Activated T-helper 1 cell treated with Interleukin-2 at 50 U/mL for 16 hours (primary cell): ENCODE measurements around the gene INO80.

ENCODE experiments used
- DNase-seq: peaks from one replicate; pipeline ENCODE4 v3.0.0-alpha.2; 2020; ENCODE audit warnings: low read depth

INO80 gene

DNA sequence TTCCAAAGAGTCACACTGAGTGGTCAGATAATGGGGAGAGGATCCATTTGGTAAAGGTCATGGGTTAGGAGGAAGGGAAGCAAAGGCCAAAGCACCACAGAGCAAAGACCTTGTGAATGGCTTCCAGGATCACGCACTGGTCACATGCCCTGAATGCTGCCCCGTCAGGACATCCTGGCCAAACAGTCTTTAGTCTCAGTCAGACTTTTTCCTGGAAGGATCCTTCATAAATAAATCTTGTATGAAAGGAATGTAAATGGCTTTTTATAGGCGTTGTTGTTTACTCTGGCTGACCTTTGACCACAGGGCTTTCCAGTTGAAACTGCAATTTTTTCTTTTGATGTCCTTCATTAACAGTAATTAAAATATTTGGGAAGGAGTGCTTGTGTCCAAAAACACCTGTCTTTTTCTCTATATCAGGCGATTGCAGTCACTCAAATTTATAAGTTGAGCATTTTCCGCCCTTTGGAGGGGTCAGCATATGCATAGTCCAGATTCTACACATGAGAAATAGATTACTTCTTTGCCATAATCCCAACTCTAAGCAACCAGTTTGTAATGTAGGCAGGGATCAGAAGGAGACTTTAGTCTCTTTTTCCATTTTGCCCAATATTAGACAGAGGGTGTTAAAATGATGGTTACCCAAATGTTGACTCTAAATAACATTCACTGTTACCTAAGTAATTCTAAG lies 114.4 kb downstream of the INO80 start:
- no peak for DNase-seq

DNA sequence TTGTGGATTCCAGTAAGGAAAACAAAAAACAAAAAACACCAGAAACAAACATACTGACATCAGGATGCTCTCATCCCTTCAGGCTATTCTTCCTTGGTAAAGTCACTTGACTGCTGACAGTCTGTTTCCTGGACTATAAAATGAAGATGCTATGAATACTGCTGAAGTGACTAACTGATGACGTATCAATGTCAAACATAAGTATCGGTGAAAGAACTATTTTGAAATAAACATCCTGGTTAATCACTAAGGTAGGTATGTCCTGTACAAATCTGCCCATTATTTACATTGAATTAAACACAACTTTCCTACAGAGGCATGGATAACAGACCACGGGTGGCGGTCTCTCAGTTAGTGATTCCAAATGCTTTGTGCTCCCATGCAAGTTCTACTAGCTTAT lies 116.9 kb downstream of the INO80 start:
- DNase-seq = no peak

DNA sequence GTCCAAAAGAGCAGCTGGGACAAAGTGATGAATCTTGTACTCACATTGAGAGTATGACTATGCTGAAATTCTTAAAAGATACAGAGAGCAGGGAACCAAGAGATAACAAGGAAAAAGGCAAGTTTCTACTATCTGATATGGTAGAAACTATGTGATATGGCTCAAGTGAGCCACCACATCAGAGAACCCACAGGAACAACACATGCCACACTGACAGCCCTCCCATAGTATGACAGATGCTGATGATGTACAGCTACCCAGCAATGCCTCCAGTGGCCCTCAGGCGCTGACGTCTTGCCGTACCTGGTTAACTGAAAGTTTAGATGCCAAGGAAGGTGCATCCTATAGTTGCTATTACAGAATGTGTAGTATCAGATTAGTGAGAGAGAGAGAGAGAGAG lies 120.4 kb downstream of the INO80 start:
- no peak for DNase-seq

DNA sequence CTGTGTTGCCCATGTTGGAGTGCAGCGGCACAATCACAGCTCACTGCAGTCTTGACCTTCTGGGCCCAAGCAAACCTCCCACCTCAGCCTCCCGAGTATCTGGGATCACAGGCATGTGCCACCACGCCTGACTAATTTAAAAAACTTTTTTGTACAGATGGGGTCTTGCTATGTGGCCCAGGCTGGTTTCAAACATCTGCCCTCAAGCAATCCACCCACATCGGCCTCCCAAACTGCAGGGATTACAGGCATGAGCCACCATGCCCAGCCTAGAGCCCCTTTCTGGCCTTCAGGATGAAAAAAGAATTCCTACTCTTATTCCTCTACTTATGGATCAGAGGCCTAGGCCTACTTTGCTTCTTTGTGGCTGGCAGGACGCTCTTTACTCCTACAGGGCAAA lies 123.3 kb downstream of the INO80 start:
- no peak for DNase-seq

DNA sequence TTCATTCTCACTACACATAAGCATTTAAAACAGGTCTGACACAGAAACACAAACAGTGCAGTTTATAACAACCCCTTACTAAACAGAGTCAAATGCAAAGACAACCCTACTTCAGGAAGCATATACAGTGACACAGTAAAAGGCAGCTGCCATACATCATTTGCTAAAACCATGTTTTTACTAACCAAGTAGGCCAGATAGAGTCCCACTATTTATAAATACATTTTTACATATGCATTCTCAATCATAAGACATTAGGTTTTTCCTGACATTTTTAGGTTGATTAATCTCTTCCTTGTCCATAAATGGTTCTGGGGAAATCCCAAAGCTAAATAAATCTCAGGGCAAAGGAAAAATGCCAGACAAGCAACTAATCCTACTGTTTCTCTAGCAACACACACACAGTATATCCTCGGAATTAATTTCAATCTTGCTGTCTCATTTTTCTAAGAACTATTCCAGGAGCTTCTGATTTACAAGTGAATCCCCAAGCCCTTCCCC lies 123.8 kb downstream of the INO80 start:
- DNase-seq = no peak

DNA sequence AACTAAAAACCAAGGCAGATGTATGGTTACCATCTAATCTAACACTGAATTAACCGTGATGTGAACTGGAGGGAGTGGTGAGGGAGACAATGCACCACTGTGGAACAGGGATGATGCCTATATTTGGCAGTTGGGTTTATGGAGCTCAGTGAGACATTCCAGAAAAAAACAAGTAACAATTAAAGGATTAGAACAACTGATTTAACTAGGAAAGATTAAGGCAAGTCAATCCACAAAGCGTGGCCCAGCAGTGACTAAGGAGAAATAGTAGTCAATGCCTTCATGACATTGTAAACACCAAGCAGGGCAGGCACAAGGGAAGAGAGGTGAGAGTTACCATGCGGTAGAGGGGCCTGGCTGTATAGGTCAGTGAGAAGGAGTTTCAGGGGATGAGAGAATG lies 124.7 kb downstream of the INO80 start:
- no peak for DNase-seq

DNA sequence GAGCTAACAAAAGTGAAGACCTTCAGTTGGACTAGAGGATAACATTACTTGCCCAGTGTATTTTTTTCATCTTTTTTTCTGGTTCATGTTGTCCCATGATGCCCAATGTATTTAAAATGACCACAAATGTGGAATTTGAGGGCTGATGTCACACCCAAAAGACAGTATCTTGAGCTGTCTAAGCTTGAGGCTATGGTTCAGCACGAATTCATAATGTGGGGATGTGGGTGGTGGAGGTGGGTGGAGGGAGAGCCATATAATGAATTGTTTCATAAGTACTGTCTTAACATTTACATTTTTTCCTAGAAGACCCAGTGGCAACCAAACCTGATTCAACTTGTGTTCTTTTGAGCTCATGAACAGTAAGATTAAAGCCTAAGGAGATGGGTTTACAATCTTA lies 125.3 kb downstream of the INO80 start:
- DNase-seq = no peak

DNA sequence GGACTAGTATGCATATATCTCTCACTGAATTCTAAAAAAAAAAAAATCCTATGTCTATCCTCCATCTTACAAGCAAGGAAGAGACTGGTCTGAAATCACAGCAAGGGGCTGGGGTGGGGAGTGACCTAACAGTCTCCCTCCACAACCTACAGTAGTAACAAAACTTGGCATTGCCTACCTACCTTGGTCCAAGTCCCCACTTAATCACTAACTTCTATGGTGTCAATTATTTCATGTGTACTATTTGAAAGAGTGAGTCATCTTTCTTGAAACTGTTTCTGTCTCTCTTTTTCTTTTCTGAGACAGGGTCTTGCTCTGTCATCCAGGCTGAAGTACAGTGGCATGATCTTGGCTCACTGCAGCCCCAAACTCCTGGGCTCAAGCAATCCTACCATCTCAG lies 126.0 kb downstream of the INO80 start:
- no peak for DNase-seq

DNA sequence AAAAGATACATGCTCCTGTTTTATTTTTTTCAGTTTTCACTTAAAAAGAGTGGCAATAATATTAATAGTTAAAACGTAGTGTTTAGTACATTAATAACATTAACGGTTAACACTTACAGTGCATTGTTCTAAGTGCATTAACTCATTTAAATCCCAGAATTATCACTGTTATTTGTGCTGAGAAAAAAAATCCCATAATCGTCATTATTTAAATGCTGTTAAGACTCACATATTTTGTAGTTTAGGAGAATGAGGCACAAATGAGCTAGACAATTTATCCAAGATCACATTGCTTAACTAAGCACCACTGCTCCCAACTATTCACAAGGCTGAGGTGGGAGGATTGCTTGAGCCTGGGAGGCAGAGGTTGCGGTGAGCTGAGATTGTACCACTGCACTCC lies 127.9 kb downstream of the INO80 start:
- DNase-seq = no peak

DNA sequence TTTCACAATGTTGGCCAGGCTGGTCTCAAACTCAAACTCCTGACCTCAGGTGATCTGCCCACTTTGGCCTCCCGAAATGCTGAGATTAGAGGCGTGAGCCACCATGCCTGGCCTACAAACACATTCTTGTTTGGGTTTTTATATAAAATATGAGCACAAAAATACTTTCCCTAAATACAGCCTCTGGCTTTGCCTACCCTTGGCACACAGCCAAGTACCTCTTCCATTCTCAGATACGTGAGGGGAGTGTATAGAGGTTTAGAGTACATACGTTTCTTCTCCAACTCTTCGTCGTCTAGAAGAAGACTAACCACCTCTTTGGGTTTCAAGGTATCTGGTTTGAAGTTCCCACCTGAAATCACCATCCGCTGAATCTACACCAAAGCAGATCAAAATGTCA lies 129.3 kb downstream of the INO80 start:
- DNase-seq = no peak

DNA sequence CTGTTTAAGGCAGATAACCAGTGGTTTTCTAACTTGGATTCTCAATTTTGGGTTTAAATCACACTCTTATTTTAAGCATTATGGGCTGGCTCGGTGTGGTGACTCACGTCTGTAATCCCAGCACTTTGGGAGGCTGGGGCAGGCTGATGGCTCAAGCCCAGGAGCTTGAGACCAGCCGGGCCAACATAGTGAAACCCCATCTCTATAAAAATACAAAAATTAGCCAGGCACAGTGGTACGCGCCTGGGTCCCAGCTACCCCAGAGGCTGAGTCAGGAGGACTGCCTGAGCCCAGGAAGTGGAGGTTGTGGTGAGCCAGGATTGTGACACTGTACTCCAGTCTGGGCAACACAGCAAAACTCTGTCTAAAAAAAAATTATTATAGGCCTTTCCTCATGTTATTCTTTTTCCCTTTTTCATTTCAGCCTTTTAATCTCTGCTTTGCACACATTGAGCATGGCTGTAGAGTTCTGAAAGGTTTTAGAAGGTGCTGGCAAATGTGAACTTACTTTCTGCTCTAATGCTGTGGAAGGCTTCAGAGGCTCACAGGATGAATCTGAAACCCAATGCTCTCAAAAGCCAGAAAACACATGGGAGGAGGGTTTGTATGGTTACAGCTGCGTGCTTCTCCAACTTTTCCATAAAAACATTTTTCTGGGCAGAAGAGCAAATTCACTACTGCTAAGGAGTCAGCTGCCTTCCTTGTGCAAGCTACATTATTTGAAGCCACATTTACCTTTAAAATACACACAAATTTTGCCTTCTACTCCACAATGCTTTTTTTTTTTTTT lies 130.3 kb downstream of the INO80 start:
- DNase-seq = no peak

DNA sequence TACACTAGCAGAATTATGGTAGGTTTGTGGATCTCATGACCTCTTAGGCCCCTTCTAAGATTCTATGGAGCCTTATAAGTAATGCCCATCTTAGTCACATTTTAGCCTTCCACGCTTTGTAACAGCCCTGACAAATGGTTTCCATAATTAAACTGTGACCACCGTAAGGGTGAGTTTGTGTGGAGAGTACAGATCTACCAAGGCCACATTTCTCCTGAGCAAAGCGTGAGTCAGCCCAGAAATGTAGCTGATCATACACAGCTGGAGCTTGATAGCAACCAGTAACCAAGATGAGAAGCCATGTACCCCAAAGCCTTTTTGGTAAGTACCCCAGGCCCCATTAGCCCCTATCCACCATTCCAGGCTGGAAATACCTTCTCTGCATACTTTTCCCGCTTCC lies 131.1 kb downstream of the INO80 start:
- no peak for DNase-seq

DNA sequence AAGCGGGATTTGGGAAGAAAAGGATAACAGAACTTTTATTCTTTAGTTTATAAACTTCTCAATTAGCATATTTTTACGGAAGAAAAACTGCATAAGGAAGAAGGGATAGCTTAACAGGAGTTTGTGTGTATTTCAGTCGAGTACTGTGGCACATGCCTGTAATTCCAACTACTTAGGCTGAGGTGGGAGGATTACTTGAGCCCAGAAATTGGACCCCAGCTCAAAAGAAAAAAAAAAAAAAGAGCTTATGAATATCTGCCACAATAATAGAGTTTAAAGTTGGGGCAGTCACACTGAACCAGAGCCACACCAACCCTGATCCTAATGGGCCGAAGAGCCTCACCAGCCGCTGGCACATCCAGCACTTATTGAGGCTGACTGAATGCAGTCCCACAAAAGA lies 131.7 kb downstream of the INO80 start:
- DNase-seq = no peak

DNA sequence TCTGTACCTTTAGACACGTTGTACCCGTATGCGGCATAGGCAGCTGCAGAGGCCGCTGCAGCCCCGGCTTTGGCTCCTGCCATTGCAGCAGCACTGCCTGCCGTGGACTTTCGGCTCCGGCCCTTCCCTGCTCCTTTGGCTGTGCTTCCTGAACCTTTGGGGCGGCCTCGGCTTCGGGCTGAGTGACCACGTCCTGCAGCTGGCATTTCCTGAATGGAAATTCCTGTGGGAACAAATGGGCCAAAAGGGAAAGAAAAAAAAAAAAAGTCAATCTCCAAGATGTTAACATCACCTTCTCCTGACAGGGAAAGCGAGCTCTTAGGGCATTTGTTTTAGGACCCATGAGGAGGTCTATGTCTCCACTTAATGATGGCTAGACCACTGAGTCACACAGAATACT lies 133.2 kb downstream of the INO80 start:
- DNase-seq = no peak

DNA sequence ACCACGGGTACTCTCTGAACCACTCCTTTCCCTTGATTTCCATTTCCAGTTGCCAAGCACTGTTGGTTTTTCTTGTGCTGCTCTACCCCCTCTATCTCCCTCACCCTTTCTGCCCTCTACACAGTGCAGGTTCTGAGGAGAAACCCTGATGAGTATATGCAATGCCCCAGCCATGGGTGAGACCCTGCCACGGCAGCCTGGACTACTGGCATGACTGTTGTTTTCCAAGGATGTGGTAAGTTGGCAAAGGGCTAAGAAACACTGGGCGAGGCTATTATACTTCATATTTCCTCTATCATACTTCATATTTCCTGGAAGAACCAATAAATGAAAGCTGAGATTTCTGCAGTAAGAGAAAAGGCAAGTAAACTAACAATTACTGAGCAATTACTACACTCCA lies 134.9 kb downstream of the INO80 start:
- no peak for DNase-seq

DNA sequence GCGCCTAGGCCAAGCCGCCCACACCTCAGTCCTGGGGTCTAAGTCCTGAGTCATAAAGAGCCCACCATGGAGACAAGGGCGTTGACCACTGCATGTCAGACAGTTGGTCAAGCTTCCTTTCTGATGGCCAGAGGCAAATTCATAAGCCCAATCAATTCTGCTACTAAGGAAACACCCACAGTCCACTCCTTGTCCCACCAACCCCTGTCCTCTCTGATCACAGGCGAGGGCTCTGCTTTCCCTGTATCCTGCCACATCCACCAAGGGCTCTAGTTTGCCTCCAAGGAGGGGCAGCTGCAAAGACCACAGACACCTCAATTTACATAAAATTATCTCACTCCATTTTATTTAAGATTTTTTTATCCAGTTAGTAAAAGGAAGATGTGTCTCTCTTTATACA lies 137.5 kb downstream of the INO80 start:
- no peak for DNase-seq

DNA sequence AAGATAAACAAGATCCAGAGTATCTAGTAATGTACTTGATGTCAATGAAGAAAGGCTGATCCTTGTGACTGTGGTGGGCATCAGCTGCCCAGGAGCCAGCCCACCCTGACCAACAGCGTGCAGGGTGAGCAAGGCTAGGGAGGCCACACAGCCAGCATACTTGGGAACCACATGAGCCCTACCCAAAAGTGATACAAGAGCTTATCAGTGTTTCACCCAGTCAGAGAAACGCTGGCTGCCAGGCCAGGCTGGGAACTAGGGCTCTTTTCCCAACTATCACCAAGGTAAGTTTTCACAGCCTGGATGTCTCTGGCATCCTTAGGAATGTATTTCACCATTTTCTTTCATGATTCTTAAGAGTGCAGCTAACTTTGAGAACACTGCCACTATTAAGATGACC lies 137.9 kb downstream of the INO80 start:
- DNase-seq = no peak

DNA sequence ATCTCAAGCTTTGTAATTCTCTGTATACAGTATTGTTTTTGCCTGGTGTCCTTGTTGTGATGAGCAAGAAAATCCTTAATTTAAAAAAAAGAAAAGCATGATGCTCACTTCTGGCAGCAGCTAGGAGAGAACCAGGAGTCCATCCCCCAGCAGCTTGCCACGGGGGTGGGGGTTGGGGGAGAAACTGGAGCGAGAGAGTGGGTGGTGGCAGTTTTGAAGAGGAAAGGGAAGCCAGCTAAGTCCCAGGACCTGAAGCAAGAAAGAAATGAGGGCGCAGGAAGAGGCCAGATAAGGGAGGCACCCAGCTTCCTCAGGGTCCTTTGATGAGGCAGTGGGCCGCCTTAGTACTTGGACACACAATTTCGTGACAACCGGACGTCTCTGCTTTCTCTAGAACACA lies 139.3 kb downstream of the INO80 start:
- no peak for DNase-seq

DNA sequence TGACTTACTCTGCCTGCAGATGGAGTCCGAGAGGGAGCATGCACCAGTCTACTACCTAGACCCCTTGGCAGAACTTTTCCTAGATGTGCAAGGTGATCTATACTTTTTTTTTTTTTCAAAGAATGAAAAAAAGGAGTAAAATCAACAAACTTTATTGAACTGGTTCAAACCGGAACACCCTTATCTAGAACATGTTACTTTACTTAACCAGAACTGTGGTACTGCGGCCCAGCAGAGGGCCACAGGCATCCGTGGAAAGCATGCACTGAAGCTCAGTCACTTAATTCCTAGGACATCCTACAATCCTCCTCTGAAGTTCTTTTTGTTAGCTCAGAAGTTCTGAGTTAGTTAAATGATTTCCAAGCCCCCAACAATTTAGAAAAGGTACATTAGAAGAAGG lies 141.2 kb downstream of the INO80 start:
- DNase-seq = no peak

DNA sequence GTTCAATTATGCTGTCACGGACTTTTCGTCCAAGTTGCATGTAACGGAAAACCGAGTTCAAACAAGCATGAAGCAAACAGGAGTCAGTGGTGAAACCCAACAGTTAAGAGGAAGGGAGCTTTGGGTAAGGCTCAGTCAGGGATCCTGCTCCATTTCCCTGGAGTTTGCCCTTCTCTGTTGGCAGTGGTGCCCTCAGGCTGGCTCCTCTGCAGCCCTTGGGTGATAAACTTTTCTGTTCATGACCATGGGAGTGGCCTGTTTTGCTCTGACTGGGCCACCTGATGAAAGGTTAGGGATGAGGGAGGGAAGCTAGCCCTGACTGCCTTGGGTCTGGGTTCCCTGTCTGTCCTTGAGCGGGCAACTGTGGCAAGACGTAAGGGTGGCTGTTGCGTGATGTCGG lies 146.7 kb downstream of the INO80 start:
- DNase-seq = no peak

DNA sequence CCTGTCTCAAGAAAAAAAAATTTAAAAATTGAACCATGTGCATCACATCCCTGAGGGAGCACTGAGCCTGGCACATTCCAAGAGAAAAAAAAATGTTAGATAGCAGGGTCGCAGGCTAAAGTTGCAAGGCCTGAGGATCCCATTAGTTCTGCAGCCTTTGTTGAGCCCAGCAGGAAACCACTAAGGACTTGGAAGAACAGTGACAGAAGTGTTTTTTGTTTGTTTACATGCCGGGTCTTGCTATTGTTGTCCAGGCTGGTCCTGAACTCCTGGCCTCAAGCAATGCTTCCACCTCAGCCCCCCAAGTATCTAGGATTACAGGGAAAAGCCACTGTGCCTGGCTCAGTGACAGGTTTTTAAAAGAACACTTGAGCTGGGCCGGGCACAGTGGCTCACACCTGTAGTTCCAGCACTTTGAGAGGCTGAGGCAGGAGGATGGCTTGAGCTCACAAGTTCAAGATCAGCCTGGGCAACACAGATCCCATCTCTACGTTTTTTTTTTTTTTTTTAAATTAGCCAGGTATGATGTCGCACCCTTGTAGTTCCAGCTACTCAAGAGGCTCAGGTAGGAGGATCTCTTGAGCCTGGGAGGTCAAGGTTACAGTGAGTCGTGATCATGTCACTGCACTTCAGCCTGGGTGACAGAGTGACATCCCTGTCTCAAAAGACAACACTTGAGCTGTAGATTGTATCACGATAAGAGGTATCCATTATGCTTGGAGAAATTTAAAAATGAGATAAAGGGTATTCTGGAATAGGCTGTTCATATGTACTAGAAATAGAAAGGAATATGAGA lies 147.6 kb downstream of the INO80 start:
- no peak for DNase-seq

DNA sequence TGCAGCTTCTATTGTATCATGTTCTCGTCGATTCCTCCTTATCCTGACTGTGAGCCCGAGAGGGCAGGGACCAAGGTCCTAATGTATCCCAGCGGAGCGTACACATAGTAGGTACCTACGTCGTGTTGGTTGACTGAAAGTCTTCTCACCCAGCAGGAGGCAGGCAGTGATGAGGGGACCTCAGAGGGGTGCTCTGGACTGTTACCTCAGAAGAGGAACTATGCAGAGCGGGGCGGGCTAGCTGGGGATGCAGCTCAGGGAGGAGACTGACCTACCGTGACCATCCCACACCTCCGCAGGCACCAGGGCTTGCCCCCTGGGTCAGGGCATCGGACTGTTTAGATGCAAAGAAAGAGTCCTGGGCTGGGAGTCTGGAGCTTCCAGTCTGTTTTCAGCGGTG lies 151.4 kb downstream of the INO80 start:
- DNase-seq = no peak

DNA sequence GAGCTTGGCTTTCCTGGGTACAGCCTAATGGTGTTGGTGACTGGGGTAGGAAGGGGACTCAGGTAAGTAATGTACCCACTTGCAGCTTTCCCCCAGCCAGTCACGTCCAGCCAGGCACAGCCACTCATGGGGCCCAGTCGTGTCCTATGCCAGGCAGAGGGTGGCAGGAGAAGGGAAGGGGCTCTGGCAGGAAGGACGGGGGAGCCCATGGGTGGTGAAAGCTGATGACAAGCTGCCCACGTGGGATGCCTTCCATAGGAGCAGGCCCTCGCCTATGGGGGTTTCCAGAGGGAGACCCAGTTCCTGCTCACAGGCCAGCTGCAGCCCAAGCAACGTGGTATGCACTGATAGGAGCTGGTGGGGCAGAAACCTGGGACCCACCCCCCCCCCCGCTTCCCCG lies 152.1 kb downstream of the INO80 start:
- no peak for DNase-seq
